Fibroblast of lung (primary cell): Measurements from ENCODE around the gene VPS35L.

Experiments used
- CTCF ChIP-seq, 2 donors: IDR thresholded peaks in 1 of 2; conservative IDR thresholded peaks in 1 of 2; 1 replicate in 1 of 2; 2 replicates in 1 of 2; pipeline ENCODE4 v1.5.1; 2011 to 2012; ENCODE audit warnings: low read length in 2 of 2, control low read depth in 1 of 2, inconsistent platforms in 1 of 2, low read depth in 1 of 2, mild to moderate bottlenecking in 1 of 2
- EZH2 ChIP-seq: IDR thresholded peaks from 2 replicates; pipeline ENCODE4 v1.5.1; 2012; ENCODE audit warnings: low read length, control low read depth, mild to moderate bottlenecking; ENCODE audit errors: missing control alignments

GRCh38 chr16:19704321-19705145 is 149.0 kb downstream of the VPS35L start:
- TF ChIP-seq CTCF (conservative IDR thresholded peaks at IDR 0.05 in 1 of 2, IDR thresholded peaks at IDR 0.05 in 1 of 2; ENCODE audit: low read depth in 1 of 2, low read length in 2 of 2), result no peak
- TF ChIP-seq EZH2, result no peak
